NB4 (cell line): Measurements from ENCODE around the gene KCTD17.

ENCODE experiments used
- DNase-seq: peaks from one replicate; pipeline ENCODE4 v3.0.0; 2010; ENCODE audit warnings: low read depth
- H3K4me3 ChIP-seq: one replicate; pipeline ENCODE4 v1.5.1; 2011; ENCODE audit warnings: mild to moderate bottlenecking, low read depth, low read length, moderate library complexity
- CTCF ChIP-seq: IDR thresholded peaks from one replicate; pipeline ENCODE4 v1.5.1; 2012; ENCODE audit warnings: low read depth, low read length
- MAX ChIP-seq: IDR thresholded peaks from 2 replicates; pipeline ENCODE4 v1.6.1; 2011; ENCODE audit warnings: low read depth, low read length
- MYC ChIP-seq: IDR thresholded peaks from 2 replicates; pipeline ENCODE4 v1.6.1; 2011; ENCODE audit warnings: low read depth, low read length
- POLR2A ChIP-seq: IDR thresholded peaks from 2 replicates; pipeline ENCODE4 v1.6.1; 2011; ENCODE audit warnings: mild to moderate bottlenecking; ENCODE audit not compliant: insufficient read length; ENCODE audit errors: extremely low read depth

KCTD17 gene

GRCh38 chr22:37065961-37066360 is 14.4 kb downstream of the KCTD17 start:
- no peak for DNase-seq
- no peak overlapping the region for H3K4me3 ChIP-seq
- no peak for TF ChIP-seq CTCF
- TF ChIP-seq MAX: no peak
- no peak for TF ChIP-seq POLR2A
- no peak for TF ChIP-seq MYC

GRCh38 chr22:37067428-37067827 is 15.9 kb downstream of the KCTD17 start:
- TF ChIP-seq POLR2A (no peak), MAX (no peak), MYC (no peak), CTCF (no peak)
- DNase-seq: no peak
- H3K4me3 ChIP-seq: no peak overlapping the region

GRCh38 chr22:37068859-37069258 is 17.3 kb downstream of the KCTD17 start:
- no peak for TF ChIP-seq MAX
- no peak for TF ChIP-seq CTCF
- TF ChIP-seq POLR2A: no peak
- no peak for TF ChIP-seq MYC
- no peak for DNase-seq
- H3K4me3 ChIP-seq: no peak overlapping the region

GRCh38 chr22:37069319-37069718 is 17.8 kb downstream of the KCTD17 start:
- no peak overlapping the region for H3K4me3 ChIP-seq
- TF ChIP-seq MAX (no peak), CTCF (no peak), POLR2A (no peak), MYC (no peak)
- no peak for DNase-seq

GRCh38 chr22:37069719-37070118 is 18.2 kb downstream of the KCTD17 start:
- TF ChIP-seq MAX (no peak), MYC (no peak), CTCF (no peak), POLR2A (no peak)
- H3K4me3 ChIP-seq: no peak overlapping the region
- DNase-seq: no peak

- DNase-seq: no peak
- TF ChIP-seq MAX (no peak), CTCF (no peak), POLR2A (no peak), MYC (no peak)
Observed at GRCh38 chr22:37070334-37070733, 18.8 kb downstream of the KCTD17 start.

More at GRCh38 chr22:37070334-37070733, 18.8 kb downstream of the KCTD17 start:
- H3K4me3 ChIP-seq: no peak overlapping the region
